ENCODE results near the gene AP1G1.

DNA sequence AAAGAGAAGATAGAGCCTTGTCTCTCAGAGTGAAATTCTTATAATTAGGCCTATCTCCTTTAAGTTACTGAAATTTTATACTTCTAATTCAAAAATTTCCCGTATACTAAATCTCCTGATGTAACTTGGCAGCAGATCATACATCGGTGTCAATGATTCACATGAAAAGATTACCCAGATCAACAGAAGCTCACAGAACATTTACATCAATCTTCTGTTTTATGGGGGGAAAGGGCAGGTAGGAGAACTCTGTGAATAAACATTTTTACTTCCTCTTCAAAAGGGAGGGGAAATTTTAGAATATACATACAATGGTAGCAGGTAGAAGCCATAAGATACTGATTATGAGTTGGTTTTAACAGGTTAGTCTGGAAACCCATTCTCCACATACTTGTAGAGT is 127.3 kb downstream of the AP1G1 start:
- TF ChIP-seq, protein P1, sequence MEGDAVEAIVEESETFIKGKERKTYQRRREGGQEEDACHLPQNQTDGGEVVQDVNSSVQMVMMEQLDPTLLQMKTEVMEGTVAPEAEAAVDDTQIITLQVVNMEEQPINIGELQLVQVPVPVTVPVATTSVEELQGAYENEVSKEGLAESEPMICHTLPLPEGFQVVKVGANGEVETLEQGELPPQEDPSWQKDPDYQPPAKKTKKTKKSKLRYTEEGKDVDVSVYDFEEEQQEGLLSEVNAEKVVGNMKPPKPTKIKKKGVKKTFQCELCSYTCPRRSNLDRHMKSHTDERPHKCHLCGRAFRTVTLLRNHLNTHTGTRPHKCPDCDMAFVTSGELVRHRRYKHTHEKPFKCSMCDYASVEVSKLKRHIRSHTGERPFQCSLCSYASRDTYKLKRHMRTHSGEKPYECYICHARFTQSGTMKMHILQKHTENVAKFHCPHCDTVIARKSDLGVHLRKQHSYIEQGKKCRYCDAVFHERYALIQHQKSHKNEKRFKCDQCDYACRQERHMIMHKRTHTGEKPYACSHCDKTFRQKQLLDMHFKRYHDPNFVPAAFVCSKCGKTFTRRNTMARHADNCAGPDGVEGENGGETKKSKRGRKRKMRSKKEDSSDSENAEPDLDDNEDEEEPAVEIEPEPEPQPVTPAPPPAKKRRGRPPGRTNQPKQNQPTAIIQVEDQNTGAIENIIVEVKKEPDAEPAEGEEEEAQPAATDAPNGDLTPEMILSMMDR (tag by site-specific recombination; IDR thresholded peaks at IDR 0.05) = no peak
- TF ChIP-seq GLIS2 (tag by site-specific recombination; IDR thresholded peaks at IDR 0.05) = no peak
- TF ChIP-seq, protein P2, sequence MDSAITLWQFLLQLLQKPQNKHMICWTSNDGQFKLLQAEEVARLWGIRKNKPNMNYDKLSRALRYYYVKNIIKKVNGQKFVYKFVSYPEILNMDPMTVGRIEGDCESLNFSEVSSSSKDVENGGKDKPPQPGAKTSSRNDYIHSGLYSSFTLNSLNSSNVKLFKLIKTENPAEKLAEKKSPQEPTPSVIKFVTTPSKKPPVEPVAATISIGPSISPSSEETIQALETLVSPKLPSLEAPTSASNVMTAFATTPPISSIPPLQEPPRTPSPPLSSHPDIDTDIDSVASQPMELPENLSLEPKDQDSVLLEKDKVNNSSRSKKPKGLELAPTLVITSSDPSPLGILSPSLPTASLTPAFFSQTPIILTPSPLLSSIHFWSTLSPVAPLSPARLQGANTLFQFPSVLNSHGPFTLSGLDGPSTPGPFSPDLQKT (IDR thresholded peaks at IDR 0.05; ENCODE audit: borderline replicate concordance, low read depth, low read length) = no peak
- TF ChIP-seq ZNF140 (tag by site-specific recombination; IDR thresholded peaks at IDR 0.05) = no peak
- TF ChIP-seq, protein P3, sequence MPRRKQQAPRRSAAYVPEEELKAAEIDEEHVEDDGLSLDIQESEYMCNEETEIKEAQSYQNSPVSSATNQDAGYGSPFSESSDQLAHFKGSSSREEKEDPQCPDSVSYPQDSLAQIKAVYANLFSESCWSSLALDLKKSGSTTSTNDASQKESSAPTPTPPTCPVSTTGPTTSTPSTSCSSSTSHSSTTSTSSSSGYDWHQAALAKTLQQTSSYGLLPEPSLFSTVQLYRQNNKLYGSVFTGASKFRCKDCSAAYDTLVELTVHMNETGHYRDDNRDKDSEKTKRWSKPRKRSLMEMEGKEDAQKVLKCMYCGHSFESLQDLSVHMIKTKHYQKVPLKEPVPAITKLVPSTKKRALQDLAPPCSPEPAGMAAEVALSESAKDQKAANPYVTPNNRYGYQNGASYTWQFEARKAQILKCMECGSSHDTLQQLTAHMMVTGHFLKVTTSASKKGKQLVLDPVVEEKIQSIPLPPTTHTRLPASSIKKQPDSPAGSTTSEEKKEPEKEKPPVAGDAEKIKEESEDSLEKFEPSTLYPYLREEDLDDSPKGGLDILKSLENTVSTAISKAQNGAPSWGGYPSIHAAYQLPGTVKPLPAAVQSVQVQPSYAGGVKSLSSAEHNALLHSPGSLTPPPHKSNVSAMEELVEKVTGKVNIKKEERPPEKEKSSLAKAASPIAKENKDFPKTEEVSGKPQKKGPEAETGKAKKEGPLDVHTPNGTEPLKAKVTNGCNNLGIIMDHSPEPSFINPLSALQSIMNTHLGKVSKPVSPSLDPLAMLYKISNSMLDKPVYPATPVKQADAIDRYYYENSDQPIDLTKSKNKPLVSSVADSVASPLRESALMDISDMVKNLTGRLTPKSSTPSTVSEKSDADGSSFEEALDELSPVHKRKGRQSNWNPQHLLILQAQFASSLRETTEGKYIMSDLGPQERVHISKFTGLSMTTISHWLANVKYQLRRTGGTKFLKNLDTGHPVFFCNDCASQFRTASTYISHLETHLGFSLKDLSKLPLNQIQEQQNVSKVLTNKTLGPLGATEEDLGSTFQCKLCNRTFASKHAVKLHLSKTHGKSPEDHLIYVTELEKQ (tag by site-specific recombination; IDR thresholded peaks at IDR 0.05; ENCODE audit: borderline replicate concordance) = no peak
- no peak for TF ChIP-seq ZNF792 (tag by site-specific recombination; IDR thresholded peaks at IDR 0.05)
- TF ChIP-seq ZNF423 (tag by site-specific recombination; IDR thresholded peaks at IDR 0.05) = no peak
- TF ChIP-seq RBAK (tag by site-specific recombination; IDR thresholded peaks at IDR 0.05) = no peak
- TF ChIP-seq, protein P4, sequence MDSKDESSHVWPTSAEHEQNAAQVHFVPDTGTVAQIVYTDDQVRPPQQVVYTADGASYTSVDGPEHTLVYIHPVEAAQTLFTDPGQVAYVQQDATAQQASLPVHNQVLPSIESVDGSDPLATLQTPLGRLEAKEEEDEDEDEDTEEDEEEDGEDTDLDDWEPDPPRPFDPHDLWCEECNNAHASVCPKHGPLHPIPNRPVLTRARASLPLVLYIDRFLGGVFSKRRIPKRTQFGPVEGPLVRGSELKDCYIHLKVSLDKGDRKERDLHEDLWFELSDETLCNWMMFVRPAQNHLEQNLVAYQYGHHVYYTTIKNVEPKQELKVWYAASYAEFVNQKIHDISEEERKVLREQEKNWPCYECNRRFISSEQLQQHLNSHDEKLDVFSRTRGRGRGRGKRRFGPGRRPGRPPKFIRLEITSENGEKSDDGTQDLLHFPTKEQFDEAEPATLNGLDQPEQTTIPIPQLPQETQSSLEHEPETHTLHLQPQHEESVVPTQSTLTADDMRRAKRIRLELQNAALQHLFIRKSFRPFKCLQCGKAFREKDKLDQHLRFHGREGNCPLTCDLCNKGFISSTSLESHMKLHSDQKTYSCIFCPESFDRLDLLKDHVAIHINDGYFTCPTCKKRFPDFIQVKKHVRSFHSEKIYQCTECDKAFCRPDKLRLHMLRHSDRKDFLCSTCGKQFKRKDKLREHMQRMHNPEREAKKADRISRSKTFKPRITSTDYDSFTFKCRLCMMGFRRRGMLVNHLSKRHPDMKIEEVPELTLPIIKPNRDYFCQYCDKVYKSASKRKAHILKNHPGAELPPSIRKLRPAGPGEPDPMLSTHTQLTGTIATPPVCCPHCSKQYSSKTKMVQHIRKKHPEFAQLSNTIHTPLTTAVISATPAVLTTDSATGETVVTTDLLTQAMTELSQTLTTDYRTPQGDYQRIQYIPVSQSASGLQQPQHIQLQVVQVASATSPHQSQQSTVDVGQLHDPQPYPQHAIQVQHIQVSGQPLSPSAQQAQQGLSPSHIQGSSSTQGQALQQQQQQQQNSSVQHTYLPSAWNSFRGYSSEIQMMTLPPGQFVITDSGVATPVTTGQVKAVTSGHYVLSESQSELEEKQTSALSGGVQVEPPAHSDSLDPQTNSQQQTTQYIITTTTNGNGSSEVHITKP (tag by site-specific recombination; IDR thresholded peaks at IDR 0.05) = no peak
- no peak for TF ChIP-seq WT1 (tag by site-specific recombination; IDR thresholded peaks at IDR 0.05)
- TF ChIP-seq, protein P5, sequence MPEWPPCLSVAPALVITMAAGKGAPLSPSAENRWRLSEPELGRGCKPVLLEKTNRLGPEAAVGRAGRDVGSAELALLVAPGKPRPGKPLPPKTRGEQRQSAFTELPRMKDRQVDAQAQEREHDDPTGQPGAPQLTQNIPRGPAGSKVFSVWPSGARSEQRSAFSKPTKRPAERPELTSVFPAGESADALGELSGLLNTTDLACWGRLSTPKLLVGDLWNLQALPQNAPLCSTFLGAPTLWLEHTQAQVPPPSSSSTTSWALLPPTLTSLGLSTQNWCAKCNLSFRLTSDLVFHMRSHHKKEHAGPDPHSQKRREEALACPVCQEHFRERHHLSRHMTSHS (tag by site-specific recombination; IDR thresholded peaks at IDR 0.05) = no peak
- no peak for TF ChIP-seq ZNF223 (tag by site-specific recombination; IDR thresholded peaks at IDR 0.05)
- no peak for TF ChIP-seq ZNF433 (tag by site-specific recombination; IDR thresholded peaks at IDR 0.05; ENCODE audit: low read depth)
- no peak for TF ChIP-seq ZNF324 (tag by site-specific recombination; IDR thresholded peaks at IDR 0.05)

Measured in HEK293 (cell line).